Suprapubic skin (tissue), 4 donors: Measurements from ENCODE around the gene CDSN. TPM values are rescaled to one million over a fixed set of nuclear protein-coding genes. Genes with fewer than 3 reads are reported as not detected.

Experiments
- DNase-seq, 2 donors: peaks; one replicate each; pipeline ENCODE4 v3.0.0-alpha.2; 2019; ENCODE audit warnings: low spot score in 2 of 2
- H3K27ac ChIP-seq: fragments of 200-600 bp; sonication (generic); one replicate; pipeline ENCODE4 v1.5.1; 2019
- H3K27me3 ChIP-seq: fragments of 200-600 bp; sonication (generic); one replicate; pipeline ENCODE4 v1.5.1; 2019
- H3K36me3 ChIP-seq: fragments of 200-600 bp; sonication (generic); one replicate; pipeline ENCODE4 v1.5.1; 2019
- H3K4me1 ChIP-seq: fragments of 200-600 bp; sonication (generic); one replicate; pipeline ENCODE4 v1.5.1; 2019
- H3K4me3 ChIP-seq: fragments of 200-600 bp; sonication (generic); one replicate; pipeline ENCODE4 v1.5.1; 2019; ENCODE audit warnings: mild to moderate bottlenecking
- H3K9me3 ChIP-seq: fragments of 200-600 bp; sonication (generic); one replicate; pipeline ENCODE4 v1.5.1; 2019
- CTCF ChIP-seq, 2 donors: fragments of 200-600 bp in 1 of 2; fragments of 450-650 bp in 1 of 2; sonication (generic) in 1 of 2; IDR thresholded peaks; one replicate each; pipeline ENCODE4 v1.5.1; 2016 to 2019; ENCODE audit warnings: antibody characterized with exemption in 2 of 2, mild to moderate bottlenecking in 1 of 2, moderate library complexity in 1 of 2
- EP300 ChIP-seq: sonication (generic); formaldehyde crosslinking; IDR thresholded peaks from one replicate; pipeline ENCODE4 v1.6.1; 2017; ENCODE audit warnings: antibody characterized with exemption
- POLR2A ChIP-seq, 2 donors: fragments of 450-650 bp; IDR thresholded peaks; one replicate each; pipeline ENCODE4 v1.6.1; 2017; ENCODE audit warnings: antibody characterized with exemption in 2 of 2, mild to moderate bottlenecking in 2 of 2, moderate library complexity in 2 of 2
- POLR2AphosphoS5 ChIP-seq, 3 donors: sonication (generic); formaldehyde crosslinking; IDR thresholded peaks; one replicate each; pipeline ENCODE4 v1.6.1; 2017; ENCODE audit warnings: antibody characterized with exemption in 3 of 3
- WGBS: methylation state at CpG from one replicate; pipeline ENCODE4 v1.1.5; 2018; 5-methylcytosine and 5-hydroxymethylcytosine counted together
- total RNA-seq, 4 donors: library from RNA; depleted of rRNA; stranded (reverse); fragments of >200 nt; gene quantifications; one replicate each; pipeline ENCODE4 v1.1.0, GENCODE V29; 2016

CDSN gene
- total RNA-seq, 4 donors from 2014 or later = 16.3 to 598 (median 403) TPM

- Histone ChIP-seq H3K27me3 (no peaks in the 10 kb centered on the region), H3K9me3 (no peaks in the 10 kb centered on the region), H3K27ac (no peak overlapping the region), H3K36me3 (peaks cover 49% of the 10 kb centered on the region), H3K4me1 (no peaks in the 10 kb centered on the region), H3K4me3 (no peak overlapping the region)
- WGBS = 87% methylated on average over 6 of the region's 6 CpGs
- no peak for DNase-seq
- TF ChIP-seq POLR2A (IDR thresholded peaks at IDR 0.05) = no peak
- no peak for TF ChIP-seq CTCF (IDR thresholded peaks at IDR 0.05)
- no peak for TF ChIP-seq POLR2AphosphoS5 (IDR thresholded peaks at IDR 0.05)
- TF ChIP-seq EP300 = no peak
Measured at GRCh38 chr6:31149827-31150447, 29.7 kb upstream of the CDSN start.

GRCh38 chr6:31145386-31145785 is 25.1 kb upstream of the CDSN start:
- Histone ChIP-seq H3K27me3 (no peaks in the 10 kb centered on the region), H3K9me3 (no peaks in the 10 kb centered on the region), H3K27ac (no peak overlapping the region), H3K4me1 (peaks cover 5% of the 10 kb centered on the region), H3K36me3 (peaks cover 33% of the 10 kb centered on the region), H3K4me3 (no peak overlapping the region)
- 90% methylated on average over 10 of the region's 10 CpGs for WGBS
- DNase-seq = no peak
- TF ChIP-seq EP300 (no peak), POLR2AphosphoS5 (IDR thresholded peaks at IDR 0.05) (no peak), CTCF (IDR thresholded peaks at IDR 0.05) (no peak), POLR2A (IDR thresholded peaks at IDR 0.05) (no peak)

GRCh38 chr6:31144970-31145340 is 24.7 kb upstream of the CDSN start:
- no peak for DNase-seq
- H3K27ac ChIP-seq = no peak overlapping the region
- H3K9me3 ChIP-seq = no peaks in the 10 kb centered on the region
- H3K27me3 ChIP-seq = no peaks in the 10 kb centered on the region
- no peak overlapping the region for H3K4me3 ChIP-seq
- peaks cover 5% of the 10 kb centered on the region for H3K4me1 ChIP-seq
- peaks cover 29% of the 10 kb centered on the region for H3K36me3 ChIP-seq
- 83% methylated on average over 11 of the region's 11 CpGs for WGBS
- TF ChIP-seq EP300 (no peak), POLR2A (IDR thresholded peaks at IDR 0.05) (no peak), POLR2AphosphoS5 (IDR thresholded peaks at IDR 0.05) (no peak), CTCF (IDR thresholded peaks at IDR 0.05) (no peak)

- 84% methylated on average over 18 of the region's 18 CpGs for WGBS
- Histone ChIP-seq H3K27me3 (no peaks in the 10 kb centered on the region), H3K4me1 (peaks cover 10% of the 10 kb centered on the region), H3K27ac (no peak overlapping the region), H3K36me3 (peaks cover 23% of the 10 kb centered on the region), H3K4me3 (no peak overlapping the region), H3K9me3 (no peaks in the 10 kb centered on the region)
- TF ChIP-seq EP300 (no peak), POLR2A (IDR thresholded peaks at IDR 0.05) (no peak), CTCF (IDR thresholded peaks at IDR 0.05) (no peak), POLR2AphosphoS5 (IDR thresholded peaks at IDR 0.05) (no peak)
- DNase-seq = no peak
Measured at GRCh38 chr6:31144296-31144969, 24.2 kb upstream of the CDSN start.

GRCh38 chr6:31143148-31143547 is 22.9 kb upstream of the CDSN start:
- 32% methylated on average over 11 of the region's 11 CpGs for WGBS
- Histone ChIP-seq H3K36me3 (peaks cover 16% of the 10 kb centered on the region), H3K9me3 (no peaks in the 10 kb centered on the region), H3K4me1 (peaks cover 19% of the 10 kb centered on the region), H3K27ac (no peak overlapping the region), H3K4me3 (no peak overlapping the region), H3K27me3 (no peaks in the 10 kb centered on the region)
- DNase-seq = no peak
- TF ChIP-seq POLR2AphosphoS5 (IDR thresholded peaks at IDR 0.05) (no peak), CTCF (IDR thresholded peaks at IDR 0.05) (no peak), EP300 (no peak), POLR2A (IDR thresholded peaks at IDR 0.05) (no peak)
